Transverse colon (tissue), 4 donors: Measurements from ENCODE around the gene NUCKS1. TPM values are rescaled to one million over a fixed set of nuclear protein-coding genes. Genes with fewer than 3 reads are reported as not detected.

Experiments used
- DNase-seq: peaks from one replicate; pipeline ENCODE4 v3.0.0-alpha.2; 2019
- H3K27ac ChIP-seq, 4 donors: fragments of 200-600 bp; sonication (generic); 2 replicates each; pipeline ENCODE4 v1.5.1; 2016 to 2018; ENCODE audit warnings: inconsistent platforms in 4 of 4
- H3K27me3 ChIP-seq: fragments of 200-600 bp; sonication (generic); 2 replicates; pipeline ENCODE4 v1.5.1; 2017; ENCODE audit warnings: inconsistent platforms
- H3K36me3 ChIP-seq, 4 donors: fragments of 200-600 bp; sonication (generic); 2 replicates each; pipeline ENCODE4 v1.5.1; 2017 to 2019; ENCODE audit warnings: inconsistent platforms in 4 of 4
- H3K4me1 ChIP-seq, 4 donors: fragments of 200-600 bp; sonication (generic); 2 replicates each; pipeline ENCODE4 v1.5.1; 2017 to 2020; ENCODE audit warnings: inconsistent platforms in 4 of 4
- H3K4me3 ChIP-seq, 4 donors: fragments of 200-600 bp; sonication (generic); 1 replicate in 1 of 4; 2 replicates in 3 of 4; pipeline versions ENCODE4 v1.5.1 to v1.6.1; 2017 to 2019; ENCODE audit warnings: inconsistent platforms in 4 of 4
- H3K9me3 ChIP-seq, 2 donors: fragments of 200-600 bp; sonication (generic); 2 replicates each; pipeline ENCODE4 v1.5.1; 2017 to 2019; ENCODE audit warnings: inconsistent platforms in 2 of 2
- CTCF ChIP-seq, 5 experiments: fragments of 200-600 bp in 3 of 5; fragments of 450-650 bp in 2 of 5; sonication (generic) in 3 of 5; IDR thresholded peaks; 1 replicate in 2 of 5; 2 replicates in 3 of 5; pipeline ENCODE4 v1.5.1; 2016 to 2017; ENCODE audit warnings: antibody characterized with exemption in 5 of 5, inconsistent platforms in 3 of 5, mild to moderate bottlenecking in 2 of 5, moderate library complexity in 1 of 5
- EP300 ChIP-seq: sonication (generic); formaldehyde crosslinking; IDR thresholded peaks from one replicate; pipeline ENCODE4 v1.6.1; 2017; ENCODE audit warnings: antibody characterized with exemption, low read depth
- POLR2A ChIP-seq: fragments of 450-650 bp; IDR thresholded peaks from one replicate; pipeline ENCODE4 v1.6.1; 2016; ENCODE audit warnings: antibody characterized with exemption, mild to moderate bottlenecking, moderate library complexity
- POLR2AphosphoS5 ChIP-seq, 3 donors: sonication (generic); formaldehyde crosslinking; IDR thresholded peaks; one replicate each; pipeline ENCODE4 v1.6.1; 2016; ENCODE audit warnings: antibody characterized with exemption in 3 of 3
- whole genome bisulfite sequencing, 2 donors: methylation state at CpG; one replicate each; pipeline ENCODE4 v1.1.5; 2018; ENCODE audit warnings: low coverage in 1 of 2; 5-methylcytosine and 5-hydroxymethylcytosine counted together
- in situ Hi-C, 4 donors: fragments of 200-750 bp; cut with MboI; loops; one replicate each; pipeline versions ENCODE4 v1.15.0 to v1.15.1; 2017; ENCODE audit warnings: low sequenced_read_pairs in 3 of 4, low pct_ligation_motif_present in 1 of 4, low pct_unique_long_range_greater_than_20kb in 1 of 4
- intact Hi-C: fragments of 100-400 bp; cut with DNase I; formaldehyde crosslinking; loops from one replicate; pipeline ENCODE4 v1.15.1; 2023; ENCODE audit warnings: low total_unique reads
- total RNA-seq, 4 donors: library from RNA; depleted of rRNA; stranded (reverse); fragments of >200 nt; gene quantifications; one replicate each; pipeline ENCODE4 v1.1.0, GENCODE V29; 2016

NUCKS1 gene
- total RNA-seq, 4 donors from 2014 or later, result 21.7 to 45.7 (median 35.1) TPM

GRCh38 chr1:205770618-205771017 lies 20.6 kb upstream of the NUCKS1 start:
- intact Hi-C loops (no loop called here), in situ Hi-C loops (no loop called here)
- no peak for TF ChIP-seq POLR2A
- TF ChIP-seq CTCF (IDR thresholded peaks at IDR 0.05), result no peak
- no peak for TF ChIP-seq EP300
- TF ChIP-seq POLR2AphosphoS5 (IDR thresholded peaks at IDR 0.05), result no peak
- no peaks in the 10 kb centered on the region for H3K36me3 ChIP-seq
- WGBS, 2 donors, result 87 to 100% methylated on average over 3 to 4 of the region's 4 CpGs
- H3K4me3 ChIP-seq, result no peak overlapping the region
- H3K4me1 ChIP-seq, result peaks cover 0 to 11% (median 4%) of the 10 kb centered on the region in 4 donors
- no peaks in the 10 kb centered on the region for H3K27me3 ChIP-seq
- no peak overlapping the region for H3K27ac ChIP-seq
- DNase-seq, result no peak
- H3K9me3 ChIP-seq, result no peaks in the 10 kb centered on the region

- Histone ChIP-seq H3K9me3 (no peaks in the 10 kb centered on the region), H3K27me3 (no peaks in the 10 kb centered on the region), H3K27ac (no peak overlapping the region), H3K4me1 (peaks cover 0 to 8% (median 4%) of the 10 kb centered on the region in 4 donors), H3K4me3 (no peak overlapping the region), H3K36me3 (no peaks in the 10 kb centered on the region)
- in situ Hi-C loops, result no loop called here
- no peak for DNase-seq
- intact Hi-C loops, result no loop called here
- TF ChIP-seq POLR2AphosphoS5 (IDR thresholded peaks at IDR 0.05) (no peak), POLR2A (no peak), EP300 (no peak), CTCF (IDR thresholded peaks at IDR 0.05) (no peak)
- WGBS, 2 donors, result 70 to 93% methylated on average over 7 to 8 of the region's 8 CpGs
These were observed 19.8 kb upstream of the NUCKS1 start for GRCh38 chr1:205769641-205770365.

DNA sequence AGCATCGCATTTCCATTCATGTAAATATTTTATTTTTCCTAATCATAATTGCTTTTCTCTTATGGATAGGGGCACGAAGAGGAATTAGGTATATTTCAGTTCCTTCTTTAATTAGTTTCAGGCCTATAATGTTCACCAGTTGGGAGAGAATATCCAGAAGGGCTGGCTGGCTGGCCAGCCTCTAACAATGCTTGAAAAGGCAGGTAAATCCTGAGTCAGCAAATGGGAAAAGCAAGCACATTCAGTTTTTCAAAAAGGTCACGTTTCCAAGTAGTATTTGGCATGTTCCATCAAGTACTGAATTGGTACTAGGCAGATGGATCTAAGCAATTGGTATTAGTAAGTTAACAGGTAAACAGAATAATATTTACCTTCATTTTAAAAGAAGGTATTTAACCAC lies 17.3 kb upstream of the NUCKS1 start:
- Histone ChIP-seq H3K4me3 (no peak overlapping the region), H3K27ac (no peak overlapping the region), H3K4me1 (no peaks in the 10 kb centered on the region), H3K36me3 (no peaks in the 10 kb centered on the region), H3K27me3 (no peaks in the 10 kb centered on the region), H3K9me3 (no peaks in the 10 kb centered on the region)
- DNase-seq, result no peak
- in situ Hi-C loops, result no loop called here
- intact Hi-C loops, result no loop called here
- 74 to 82% methylated on average over 3 of the region's 3 CpGs for WGBS, 2 donors
- no peak for TF ChIP-seq POLR2A
- no peak for TF ChIP-seq EP300
- TF ChIP-seq POLR2AphosphoS5 (IDR thresholded peaks at IDR 0.05), result no peak
- TF ChIP-seq CTCF (IDR thresholded peaks at IDR 0.05), result no peak

- TF ChIP-seq POLR2AphosphoS5 (IDR thresholded peaks at IDR 0.05), result no peak
- TF ChIP-seq EP300, result no peak
- TF ChIP-seq POLR2A, result no peak
- TF ChIP-seq CTCF (IDR thresholded peaks at IDR 0.05), result no peak
- WGBS, 2 donors, result 56 to 89% methylated on average over 3 of the region's 3 CpGs
- Histone ChIP-seq H3K27me3 (no peaks in the 10 kb centered on the region), H3K4me1 (no peaks in the 10 kb centered on the region), H3K9me3 (no peaks in the 10 kb centered on the region), H3K27ac (no peak overlapping the region), H3K4me3 (no peak overlapping the region), H3K36me3 (no peaks in the 10 kb centered on the region)
- intact Hi-C loops (no loop called here), in situ Hi-C loops (no loop called here)
- DNase-seq, result no peak
These were observed 16.6 kb upstream of the NUCKS1 start for GRCh38 chr1:205766570-205766969.
